Prostate gland (tissue), 2 donors: Measurements from ENCODE around the gene PARD6A. TPM values are rescaled to one million over a fixed set of nuclear protein-coding genes. Genes with fewer than 3 reads are reported as not detected.

Source experiments
- DNase-seq: peaks from one replicate; pipeline ENCODE4 v3.0.0-alpha.2; 2019; ENCODE audit warnings: low spot score
- H3K27ac ChIP-seq, 2 donors: fragments of 200-600 bp; sonication (generic); 2 replicates each; pipeline ENCODE4 v1.5.1; 2017 to 2019
- H3K27me3 ChIP-seq: fragments of 200-600 bp; sonication (generic); replicated peaks from 2 replicates; pipeline ENCODE4 v1.5.1; 2019; ENCODE audit not compliant: insufficient read depth
- H3K36me3 ChIP-seq, 2 donors: fragments of 200-600 bp; sonication (generic); 1 replicate in 1 of 2; 2 replicates in 1 of 2; pipeline versions ENCODE4 v1.5.1 to v1.8.1; 2017 to 2019
- H3K4me1 ChIP-seq: fragments of 200-600 bp; sonication (generic); replicated peaks from 2 replicates; pipeline ENCODE4 v1.5.1; 2019
- H3K4me3 ChIP-seq, 2 donors: fragments of 200-600 bp; sonication (generic); 2 replicates each; pipeline ENCODE4 v1.5.1; 2017 to 2019
- H3K9me3 ChIP-seq: fragments of 200-600 bp; sonication (generic); 2 replicates; pipeline ENCODE4 v1.5.1; 2017
- CTCF ChIP-seq, 4 experiments: fragments of 200-600 bp in 2 of 4; fragments of 450-650 bp in 2 of 4; sonication (generic) in 2 of 4; IDR thresholded peaks; 1 replicate in 3 of 4; 2 replicates in 1 of 4; pipeline ENCODE4 v1.5.1; 2016 to 2019; ENCODE audit warnings: antibody characterized with exemption in 4 of 4, mild to moderate bottlenecking in 2 of 4, moderate library complexity in 2 of 4
- POLR2A ChIP-seq: fragments of 450-650 bp; IDR thresholded peaks from one replicate; pipeline ENCODE4 v1.6.1; 2016; ENCODE audit warnings: antibody characterized with exemption, mild to moderate bottlenecking
- POLR2AphosphoS5 ChIP-seq: sonication (generic); formaldehyde crosslinking; IDR thresholded peaks from one replicate; pipeline ENCODE4 v1.6.1; 2017; ENCODE audit warnings: antibody characterized with exemption
- WGBS: methylation state at CpG from one replicate; pipeline ENCODE4 v1.1.5; 2018; 5-methylcytosine and 5-hydroxymethylcytosine counted together
- intact Hi-C: fragments of 100-400 bp; cut with DNase I; formaldehyde crosslinking; loops from one replicate; pipeline ENCODE4 v1.14.2; 2022
- total RNA-seq, 2 donors: library from RNA; depleted of rRNA; stranded (reverse); fragments of >200 nt; gene quantifications; one replicate each; pipeline ENCODE4 v1.1.0, GENCODE V29; 2016

PARD6A gene
- total RNA-seq, 2 donors from 2014 or later: 3.4 to 13.7 TPM

GRCh38 chr16:67710607-67711006 lies 49.8 kb downstream of the PARD6A start:
- intact Hi-C loops: no loop called here
- 90% methylated on average over 6 of the region's 6 CpGs for WGBS
- no peak for DNase-seq
- Histone ChIP-seq H3K9me3 (no peaks in the 10 kb centered on the region), H3K27ac (no peak overlapping the region), H3K27me3 (no peaks in the 10 kb centered on the region), H3K4me3 (no peak overlapping the region), H3K36me3 (no peaks in the 10 kb centered on the region), H3K4me1 (no peaks in the 10 kb centered on the region)
- TF ChIP-seq POLR2AphosphoS5 (no peak), CTCF (IDR thresholded peaks at IDR 0.05) (no peak), POLR2A (no peak)

Other genes starting within 250 kb of the PARD6A start
- 10 to 100 TPM; 20.3 to 69.8 TPM for gene ZDHHC1, start 244.5 kb upstream of the PARD6A start, total RNA-seq
- gene HSD11B2, start 229.8 kb upstream of the PARD6A start, total RNA-seq: 10 to 100 TPM; 11.4 to 35.6 TPM
- gene ATP6V0D1, start 179.8 kb upstream of the PARD6A start, total RNA-seq: 100 to 1,000 TPM in 1 of 2 donors, 10 to 100 TPM in 1; 98.3 to 138 TPM
- 1 to 10 TPM in 1 of 2 donors, not detected in 1; 1.5 TPM for gene AGRP, start 177.4 kb upstream of the PARD6A start, total RNA-seq
- gene RIPOR1, start 132.1 kb upstream of the PARD6A start, total RNA-seq: 100 to 1,000 TPM in 1 of 2 donors, 10 to 100 TPM in 1; 32.5 to 121 TPM
- 10 to 100 TPM; 39.9 to 48.9 TPM for gene CTCF, start 98.4 kb upstream of the PARD6A start, total RNA-seq
- gene CARMIL2, start 15.8 kb upstream of the PARD6A start, total RNA-seq: 1 to 10 TPM; 4.8 to 5.1 TPM
- gene ACD, start 700 bp upstream of the PARD6A start, total RNA-seq: 10 to 100 TPM; 17.1 to 45.4 TPM
- gene ENKD1, start 5.8 kb downstream of the PARD6A start, total RNA-seq: 10 to 100 TPM; 20.6 to 29.1 TPM
- 10 to 100 TPM in 1 of 2 donors, 1 to 10 TPM in 1; 10.0 to 18.3 TPM for gene C16orf86, start 5.9 kb downstream of the PARD6A start, total RNA-seq
- gene GFOD2, start 58.4 kb downstream of the PARD6A start, total RNA-seq: 10 to 100 TPM; 16.0 to 27.4 TPM
- 10 to 100 TPM; 11.1 to 22.8 TPM for gene RANBP10, start 145.6 kb downstream of the PARD6A start, total RNA-seq
- gene TSNAXIP1, start 145.9 kb downstream of the PARD6A start, total RNA-seq: 1 to 10 TPM; 2.1 to 8.0 TPM
- 10 to 100 TPM; 60.2 to 78.6 TPM for gene THAP11, start 181.4 kb downstream of the PARD6A start, total RNA-seq
- 100 to 1,000 TPM in 1 of 2 donors, 10 to 100 TPM in 1; 61.5 to 234 TPM for gene NUTF2, start 186.0 kb downstream of the PARD6A start, total RNA-seq
- 10 to 100 TPM; 28.1 to 69.2 TPM for gene CENPT, start 186.7 kb downstream of the PARD6A start, total RNA-seq
- gene EDC4, start 212.1 kb downstream of the PARD6A start, total RNA-seq: 10 to 100 TPM; 47.3 to 76.5 TPM
- gene NRN1L, start 223.9 kb downstream of the PARD6A start, total RNA-seq: 1 to 10 TPM; 4.0 to 4.4 TPM
- 10 to 100 TPM; 16.7 to 53.2 TPM for gene PSKH1, start 232.3 kb downstream of the PARD6A start, total RNA-seq